NB4 (cell line): ENCODE results near the gene TYW1B.
"Not testable (repeated sequence)": the region's sequence is repeated elsewhere in the genome, so short reads cannot be mapped to it uniquely, and the experiment has no call there.

Experiments
- CTCF ChIP-seq: IDR thresholded peaks from one replicate; pipeline ENCODE4 v1.5.1; 2012; ENCODE audit warnings: low read depth, low read length
- MYC ChIP-seq: IDR thresholded peaks from 2 replicates; pipeline ENCODE4 v1.6.1; 2011; ENCODE audit warnings: low read depth, low read length
- POLR2A ChIP-seq: IDR thresholded peaks from 2 replicates; pipeline ENCODE4 v1.6.1; 2011; ENCODE audit warnings: mild to moderate bottlenecking; ENCODE audit not compliant: insufficient read length; ENCODE audit errors: extremely low read depth
- TF ChIP-seq, protein P1 (sequence below): IDR thresholded peaks from 2 replicates; pipeline ENCODE4 v1.6.1; 2011; ENCODE audit warnings: low read depth, low read length

DNA sequence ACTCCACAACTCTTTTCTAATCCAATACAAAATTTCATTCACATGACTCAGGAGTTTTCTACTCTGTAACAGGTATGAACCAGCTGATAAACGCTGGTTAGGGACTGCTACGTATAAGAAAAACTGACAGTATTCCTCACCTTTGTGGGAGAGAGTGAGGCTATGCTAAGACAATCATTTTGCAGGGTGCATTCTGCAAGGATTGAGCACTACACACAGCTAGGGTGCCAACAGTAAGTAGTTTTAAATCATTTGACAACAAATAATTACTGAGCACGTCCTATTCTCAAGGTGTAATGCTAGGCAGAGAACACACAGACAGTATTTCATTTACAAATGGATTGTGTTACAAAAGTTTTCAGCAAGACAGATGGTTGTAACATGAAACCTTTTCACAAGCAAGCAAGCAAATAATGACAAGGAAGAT, 206.2 kb downstream of the TYW1B start:
- not testable (repeated sequence) for TF ChIP-seq CTCF, POLR2A, MYC
- TF ChIP-seq, protein P1, sequence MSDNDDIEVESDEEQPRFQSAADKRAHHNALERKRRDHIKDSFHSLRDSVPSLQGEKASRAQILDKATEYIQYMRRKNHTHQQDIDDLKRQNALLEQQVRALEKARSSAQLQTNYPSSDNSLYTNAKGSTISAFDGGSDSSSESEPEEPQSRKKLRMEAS: not testable (repeated sequence)
